HG03175 (cell line): ENCODE data around the gene OR4B1.

Experiments used
- ATAC-seq: cut with Tn5 transposase; IDR thresholded peaks from one replicate; pipeline ENCODE4 v1.9.1; 2021; ENCODE audit warnings: mild to moderate bottlenecking, moderate library complexity; ENCODE audit not compliant: unreplicated experiment

OR4B1 gene

GRCh38 chr11:48248902-48249301, 32.3 kb downstream of the OR4B1 start:
- no peak for ATAC-seq

- no peak for ATAC-seq
Measured at GRCh38 chr11:48261600-48261999, 45.0 kb downstream of the OR4B1 start.

GRCh38 chr11:48263423-48263911, 46.9 kb downstream of the OR4B1 start, which contains the start of gene OR4X1:
TSS of gene OR4X1 (plus strand) at chr11:48263861. CDS start at chr11:48263861, 0 bp downstream.
- no peak for ATAC-seq
